Fibroblast of the aortic adventitia (primary cell): Measurements from ENCODE around the gene PPIP5K2. TPM values are rescaled to one million over a fixed set of nuclear protein-coding genes. Genes with fewer than 3 reads are reported as not detected.
A peak's percentile ranks its signal among the peaks of the same experiment; 100 is the strongest.
"Not testable (repeated sequence)": the region's sequence is repeated elsewhere in the genome, so short reads cannot be mapped to it uniquely, and the experiment has no call there.

Source experiments
- DNase-seq: peaks from one replicate; pipeline ENCODE4 v3.0.0-alpha.2; 2010; ENCODE audit warnings: low read depth
- H3K4me3 ChIP-seq: 2 replicates; pipeline ENCODE4 v1.5.1; 2011; ENCODE audit warnings: low read depth, mild to moderate bottlenecking, control low read depth, low read length, moderate library complexity
- total RNA-seq: library from RNA; depleted of rRNA; stranded (reverse); fragments of >200 nt; gene quantifications from 2 replicates; pipeline ENCODE4 v1.2.3, GENCODE V29; 2012; ENCODE audit warnings: low replicate concordance
- TF ChIP-seq, protein P1 (sequence below): IDR thresholded peaks from 2 replicates; pipeline ENCODE4 v1.5.1; 2011; ENCODE audit warnings: mild to moderate bottlenecking, low read length, control low read depth, inconsistent platforms; ENCODE audit not compliant: insufficient read depth

Gene PPIP5K2
- total RNA-seq, 1 donor = 71.9 TPM

GRCh38 chr5:103166706-103167105 is 46.6 kb downstream of the PPIP5K2 start:
- DNase-seq = no peak
- no peak overlapping the region for H3K4me3 ChIP-seq
- TF ChIP-seq, protein P1, sequence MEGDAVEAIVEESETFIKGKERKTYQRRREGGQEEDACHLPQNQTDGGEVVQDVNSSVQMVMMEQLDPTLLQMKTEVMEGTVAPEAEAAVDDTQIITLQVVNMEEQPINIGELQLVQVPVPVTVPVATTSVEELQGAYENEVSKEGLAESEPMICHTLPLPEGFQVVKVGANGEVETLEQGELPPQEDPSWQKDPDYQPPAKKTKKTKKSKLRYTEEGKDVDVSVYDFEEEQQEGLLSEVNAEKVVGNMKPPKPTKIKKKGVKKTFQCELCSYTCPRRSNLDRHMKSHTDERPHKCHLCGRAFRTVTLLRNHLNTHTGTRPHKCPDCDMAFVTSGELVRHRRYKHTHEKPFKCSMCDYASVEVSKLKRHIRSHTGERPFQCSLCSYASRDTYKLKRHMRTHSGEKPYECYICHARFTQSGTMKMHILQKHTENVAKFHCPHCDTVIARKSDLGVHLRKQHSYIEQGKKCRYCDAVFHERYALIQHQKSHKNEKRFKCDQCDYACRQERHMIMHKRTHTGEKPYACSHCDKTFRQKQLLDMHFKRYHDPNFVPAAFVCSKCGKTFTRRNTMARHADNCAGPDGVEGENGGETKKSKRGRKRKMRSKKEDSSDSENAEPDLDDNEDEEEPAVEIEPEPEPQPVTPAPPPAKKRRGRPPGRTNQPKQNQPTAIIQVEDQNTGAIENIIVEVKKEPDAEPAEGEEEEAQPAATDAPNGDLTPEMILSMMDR = no peak

GRCh38 chr5:103174147-103174546 is 54.0 kb downstream of the PPIP5K2 start:
- no peak overlapping the region for H3K4me3 ChIP-seq
- TF ChIP-seq, protein P1 = no peak
- DNase-seq = peak; percentile 1

GRCh38 chr5:103177543-103177942 is 57.4 kb downstream of the PPIP5K2 start:
- H3K4me3 ChIP-seq = no peak overlapping the region
- no peak for DNase-seq
- TF ChIP-seq, protein P1 = no peak

GRCh38 chr5:103178167-103178566 is 58.1 kb downstream of the PPIP5K2 start:
- DNase-seq = no peak
- H3K4me3 ChIP-seq = no peak overlapping the region
- TF ChIP-seq, protein P1 = no peak

DNA sequence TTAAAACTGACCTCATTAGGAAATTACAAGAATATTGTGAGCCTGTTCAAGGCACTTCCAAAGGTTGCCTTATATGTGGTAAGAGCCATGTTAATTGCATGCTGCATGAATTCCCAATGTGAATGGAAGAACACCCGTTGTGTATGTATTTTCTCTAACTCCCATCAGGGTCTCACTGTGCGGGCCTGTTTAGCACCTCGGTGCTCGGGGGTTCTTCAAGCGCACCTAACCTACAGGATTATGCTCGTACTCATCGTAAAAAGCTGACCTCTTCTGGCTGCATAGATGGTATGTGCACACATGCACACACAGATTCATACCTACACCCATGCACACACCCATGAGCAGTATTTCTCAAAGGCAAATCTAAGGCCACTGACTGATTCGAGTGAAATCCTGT is 66.1 kb downstream of the PPIP5K2 start:
- DNase-seq = no peak
- TF ChIP-seq, protein P1 = no peak
- no peak overlapping the region for H3K4me3 ChIP-seq

DNA sequence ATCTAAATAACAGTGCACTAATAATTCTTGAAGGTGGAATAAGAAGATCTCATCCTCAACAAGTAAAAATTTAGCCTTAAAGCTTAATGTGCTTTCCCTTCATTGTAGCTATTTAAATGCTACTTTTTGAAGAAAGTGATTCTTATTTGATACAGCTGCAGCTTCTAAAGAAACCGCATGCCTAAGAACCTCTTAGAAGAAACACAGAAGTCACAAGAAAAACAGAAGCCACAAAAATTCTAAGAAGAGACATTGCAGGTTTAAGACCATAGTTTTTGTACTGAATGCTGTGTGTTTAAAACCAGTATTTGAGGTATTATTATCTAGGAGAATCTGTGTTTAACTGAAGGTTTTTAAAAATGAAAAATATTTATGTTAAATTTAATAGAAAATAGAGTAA is 68.3 kb downstream of the PPIP5K2 start:
- TF ChIP-seq, protein P1 = no peak
- DNase-seq = no peak
- no peak overlapping the region for H3K4me3 ChIP-seq

GRCh38 chr5:103203226-103203625 is 83.1 kb downstream of the PPIP5K2 start:
- TF ChIP-seq, protein P1 = no peak

GRCh38 chr5:103204990-103205389 is 84.9 kb downstream of the PPIP5K2 start:
- DNase-seq, H3K4me3 ChIP-seq: not testable (repeated sequence)

More at GRCh38 chr5:103203226-103203625, 83.1 kb downstream of the PPIP5K2 start:
- no peak for DNase-seq
- H3K4me3 ChIP-seq = no peak overlapping the region
